ENCODE results near the gene RAF1. TPM values are rescaled to one million over a fixed set of nuclear protein-coding genes. Genes with fewer than 3 reads are reported as not detected.

RAF1 gene
- total RNA-seq, 1 experiment from 2014 or later = 91.4 TPM

DNA sequence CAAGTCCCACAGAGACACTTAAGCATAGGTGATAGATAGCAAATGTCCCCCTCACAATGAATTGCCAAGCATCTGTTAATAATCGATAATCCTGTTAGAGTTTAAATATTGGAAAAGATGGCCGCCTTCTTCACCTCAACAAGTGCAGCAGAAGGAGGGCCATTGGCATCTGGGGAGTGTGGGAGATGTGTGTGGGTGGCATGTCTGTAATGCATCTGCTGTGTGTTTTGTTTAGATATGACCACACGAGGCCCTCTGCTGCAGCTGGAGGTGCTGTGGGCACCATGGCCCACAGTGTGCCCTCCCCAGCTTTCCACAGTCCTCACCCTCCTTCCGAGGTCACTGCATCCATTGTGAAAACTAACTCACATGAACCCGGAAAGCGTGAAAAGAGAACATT lies 94.1 kb downstream of the RAF1 start:
- Histone ChIP-seq H3K27ac (no peak overlapping the region), H3K9me3 (replicated peaks) (no peaks in the 10 kb centered on the region), H3K4me3 (no peak overlapping the region), H3K4me1 (replicated peaks) (no peaks in the 10 kb centered on the region), H3K27me3 (replicated peaks) (no peaks in the 10 kb centered on the region), H3K36me3 (peaks cover 45% of the 10 kb centered on the region)
- no peak for DNase-seq (ENCODE audit: low read depth in 1 of 2, low spot score in 2 of 2)

DNA sequence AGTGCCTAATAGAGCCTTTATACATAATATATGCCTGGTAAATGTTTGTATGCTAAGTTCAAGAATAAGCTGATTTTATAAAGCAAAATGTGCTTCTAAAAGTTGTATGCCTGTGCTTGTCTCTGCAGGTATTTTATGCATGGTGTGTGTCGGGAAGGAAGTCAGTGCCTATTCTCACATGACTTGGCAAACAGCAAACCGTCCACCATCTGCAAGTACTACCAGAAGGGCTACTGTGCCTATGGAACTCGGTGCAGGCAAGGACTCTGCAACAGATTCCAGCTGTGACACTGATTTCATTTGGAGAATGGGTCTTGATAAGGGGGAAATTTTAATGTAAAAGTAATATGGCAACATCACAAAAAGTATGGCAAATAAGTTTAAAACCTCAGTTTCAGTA lies 95.2 kb downstream of the RAF1 start:
- Histone ChIP-seq H3K4me3 (no peak overlapping the region), H3K4me1 (replicated peaks) (no peaks in the 10 kb centered on the region), H3K36me3 (peaks cover 36% of the 10 kb centered on the region), H3K27me3 (replicated peaks) (no peaks in the 10 kb centered on the region), H3K27ac (no peak overlapping the region), H3K9me3 (replicated peaks) (no peaks in the 10 kb centered on the region)
- DNase-seq (ENCODE audit: low read depth in 1 of 2, low spot score in 2 of 2) = no peak

DNA sequence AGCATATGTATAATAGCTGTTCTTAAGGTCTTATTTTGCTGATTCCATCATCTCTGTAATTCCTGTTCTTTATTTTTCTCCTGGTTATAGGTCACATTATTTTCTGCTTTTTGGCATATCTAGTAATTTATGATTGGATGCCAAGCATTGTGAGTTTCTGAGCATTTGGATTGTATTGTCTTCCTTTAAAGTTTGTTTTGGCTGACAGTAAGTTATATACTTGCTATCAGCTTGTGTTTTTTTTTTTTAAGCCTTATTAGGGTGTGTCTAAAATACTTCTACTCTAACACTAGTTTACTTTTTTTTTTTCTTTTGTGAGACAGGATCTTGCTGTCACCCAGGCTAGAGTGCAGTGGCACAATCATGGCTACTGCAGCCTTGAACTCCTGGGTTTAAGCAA lies 96.9 kb downstream of the RAF1 start:
- H3K36me3 ChIP-seq = peaks cover 24% of the 10 kb centered on the region
- no peak overlapping the region for H3K4me3 ChIP-seq
- no peaks in the 10 kb centered on the region for H3K27me3 ChIP-seq (replicated peaks)
- no peaks in the 10 kb centered on the region for H3K9me3 ChIP-seq (replicated peaks)
- H3K4me1 ChIP-seq (replicated peaks) = peaks cover 8% of the 10 kb centered on the region
- DNase-seq (ENCODE audit: low read depth in 1 of 2, low spot score in 2 of 2) = no peak
- no peak overlapping the region for H3K27ac ChIP-seq

DNA sequence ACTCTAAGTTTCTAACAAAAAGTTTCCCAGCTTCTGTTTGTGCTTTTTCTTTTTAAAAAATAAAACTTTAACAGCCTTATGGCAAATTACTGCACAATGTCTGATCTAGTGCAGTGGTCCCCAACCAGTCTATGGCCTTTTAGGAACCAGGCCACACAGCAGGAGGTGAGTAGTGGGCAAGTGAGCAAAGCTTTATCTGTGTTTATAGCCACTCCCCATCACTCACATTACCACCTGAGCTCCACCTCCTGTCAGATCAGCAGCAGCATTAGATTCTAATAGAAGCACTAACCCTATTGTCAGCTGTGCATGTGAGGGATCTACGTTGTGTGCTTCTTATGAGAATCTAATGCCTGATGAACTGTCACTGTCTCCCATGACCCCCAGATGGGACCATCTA lies 101.5 kb downstream of the RAF1 start:
- peaks cover under 1% of the 10 kb centered on the region; the same call in 1 of the 2 replicates for H3K36me3 ChIP-seq
- H3K4me3 ChIP-seq = no peak overlapping the region
- H3K27ac ChIP-seq = no peak overlapping the region
- H3K9me3 ChIP-seq (replicated peaks) = no peaks in the 10 kb centered on the region
- H3K4me1 ChIP-seq (replicated peaks) = peaks cover 16% of the 10 kb centered on the region
- no peak for DNase-seq (ENCODE audit: low read depth in 1 of 2, low spot score in 2 of 2)
- no peaks in the 10 kb centered on the region for H3K27me3 ChIP-seq (replicated peaks)

DNA sequence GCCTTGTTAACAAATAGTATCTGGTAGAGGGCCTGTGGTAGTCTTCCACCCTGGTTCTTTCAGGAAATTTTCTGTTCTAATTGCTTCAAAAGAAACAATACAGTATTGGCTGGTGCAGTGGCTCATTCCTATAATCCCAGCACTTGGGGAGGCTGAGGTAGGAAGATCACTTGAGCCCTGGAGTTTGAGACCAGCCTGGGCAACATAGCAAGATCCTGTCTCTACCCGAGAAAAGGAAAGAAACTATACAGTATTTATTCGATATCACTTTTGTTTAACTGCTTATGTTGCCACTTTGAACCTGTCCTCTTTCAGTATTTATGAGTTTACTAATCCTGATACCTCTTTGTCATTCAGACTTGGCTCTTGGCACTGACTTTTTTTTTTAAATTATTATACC lies 102.5 kb downstream of the RAF1 start:
- H3K4me1 ChIP-seq (replicated peaks) = peaks cover 16% of the 10 kb centered on the region
- DNase-seq (ENCODE audit: low read depth in 1 of 2, low spot score in 2 of 2) = no peak
- no peaks in the 10 kb centered on the region for H3K27me3 ChIP-seq (replicated peaks)
- H3K27ac ChIP-seq = no peak overlapping the region
- H3K9me3 ChIP-seq (replicated peaks) = no peaks in the 10 kb centered on the region
- no peak overlapping the region for H3K4me3 ChIP-seq
- H3K36me3 ChIP-seq = peaks cover 5% of the 10 kb centered on the region

DNA sequence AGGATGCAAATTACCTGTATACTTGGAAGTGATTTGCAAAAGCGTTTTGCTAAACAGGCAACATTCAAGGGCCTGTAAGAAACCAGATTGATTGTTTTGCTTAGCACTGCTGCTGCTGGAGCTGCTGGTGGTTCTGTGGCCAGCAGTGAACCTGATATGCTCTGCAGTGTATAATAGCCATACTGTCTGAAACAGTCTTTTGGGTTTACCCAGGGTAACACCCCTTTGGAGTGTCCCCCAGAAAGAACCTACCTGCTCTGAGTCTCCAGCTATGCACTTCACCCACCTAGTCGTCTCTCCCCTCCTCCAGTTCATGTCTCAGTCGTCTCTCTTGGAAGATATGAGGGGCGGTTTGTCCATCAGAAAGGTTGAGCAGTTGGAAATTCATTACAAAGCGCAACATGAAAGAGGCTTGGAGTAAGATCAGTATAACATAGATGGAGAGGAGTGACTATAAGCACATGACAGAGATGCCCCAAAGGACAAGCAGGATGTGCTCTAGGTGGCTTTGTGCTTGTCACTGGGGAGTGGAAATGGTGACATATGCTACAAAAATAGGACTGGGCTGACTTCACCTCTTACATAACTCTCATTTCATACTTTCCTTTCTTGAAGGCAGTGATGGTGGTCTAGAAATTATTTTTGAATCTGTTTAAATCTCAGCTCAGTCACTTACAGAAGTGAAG lies 103.3 kb downstream of the RAF1 start:
- Histone ChIP-seq H3K27me3 (replicated peaks) (no peaks in the 10 kb centered on the region), H3K4me1 (replicated peaks) (peaks cover 20% of the 10 kb centered on the region), H3K9me3 (replicated peaks) (no peaks in the 10 kb centered on the region), H3K36me3 (peaks cover 5% of the 10 kb centered on the region), H3K27ac (no peak overlapping the region), H3K4me3 (no peak overlapping the region)
- DNase-seq (ENCODE audit: low read depth in 1 of 2, low spot score in 2 of 2) = no peak

DNA sequence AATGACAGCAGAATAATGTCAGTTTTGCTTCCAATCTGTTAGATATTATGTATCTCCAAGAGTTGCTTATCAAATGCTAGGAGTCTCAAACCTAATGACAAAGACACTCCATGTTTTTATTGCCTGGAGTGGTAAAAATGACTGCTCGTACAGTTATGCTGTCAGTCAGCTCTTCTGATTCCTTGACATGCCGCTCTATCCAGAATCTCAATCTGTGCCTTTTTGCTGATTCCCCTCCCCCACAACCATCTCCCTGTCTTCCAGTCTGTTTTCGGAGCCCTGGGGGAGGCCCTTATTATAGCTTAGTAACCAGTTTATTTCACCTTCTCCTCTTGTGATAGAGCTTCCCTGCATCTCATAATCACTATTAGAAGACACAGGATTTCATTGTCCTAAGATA lies 104.4 kb downstream of the RAF1 start:
- peaks cover 5% of the 10 kb centered on the region for H3K36me3 ChIP-seq
- H3K4me3 ChIP-seq = no peak overlapping the region
- H3K27me3 ChIP-seq (replicated peaks) = no peaks in the 10 kb centered on the region
- no peak for DNase-seq (ENCODE audit: low read depth in 1 of 2, low spot score in 2 of 2)
- no peaks in the 10 kb centered on the region for H3K9me3 ChIP-seq (replicated peaks)
- H3K4me1 ChIP-seq (replicated peaks) = peaks cover 21% of the 10 kb centered on the region
- H3K27ac ChIP-seq = no peak overlapping the region

DNA sequence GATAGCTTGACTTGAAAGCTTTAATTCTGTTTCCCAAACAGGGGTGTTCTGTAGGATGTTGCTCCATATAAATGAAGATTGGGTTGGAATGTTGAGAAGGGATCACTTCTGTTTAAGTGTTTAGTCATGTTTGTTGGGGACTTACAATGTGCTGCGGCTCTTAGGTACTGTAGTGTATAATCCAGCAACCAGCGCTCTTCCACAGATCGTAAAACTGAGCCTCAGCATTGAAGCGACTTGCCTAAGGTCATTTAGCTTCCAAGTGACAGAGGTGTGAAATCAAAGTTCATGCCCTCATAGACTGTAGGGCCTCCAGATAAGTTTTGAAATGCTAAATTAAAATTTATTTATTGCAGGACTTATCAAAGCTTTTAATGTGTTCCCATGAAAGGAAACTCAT lies 105.2 kb downstream of the RAF1 start:
- H3K4me3 ChIP-seq = no peak overlapping the region
- no peak for DNase-seq (ENCODE audit: low read depth in 1 of 2, low spot score in 2 of 2)
- H3K9me3 ChIP-seq (replicated peaks) = no peaks in the 10 kb centered on the region
- peaks cover 21% of the 10 kb centered on the region for H3K4me1 ChIP-seq (replicated peaks)
- H3K27me3 ChIP-seq (replicated peaks) = no peaks in the 10 kb centered on the region
- H3K27ac ChIP-seq = no peak overlapping the region
- H3K36me3 ChIP-seq = peaks cover 5% of the 10 kb centered on the region

DNA sequence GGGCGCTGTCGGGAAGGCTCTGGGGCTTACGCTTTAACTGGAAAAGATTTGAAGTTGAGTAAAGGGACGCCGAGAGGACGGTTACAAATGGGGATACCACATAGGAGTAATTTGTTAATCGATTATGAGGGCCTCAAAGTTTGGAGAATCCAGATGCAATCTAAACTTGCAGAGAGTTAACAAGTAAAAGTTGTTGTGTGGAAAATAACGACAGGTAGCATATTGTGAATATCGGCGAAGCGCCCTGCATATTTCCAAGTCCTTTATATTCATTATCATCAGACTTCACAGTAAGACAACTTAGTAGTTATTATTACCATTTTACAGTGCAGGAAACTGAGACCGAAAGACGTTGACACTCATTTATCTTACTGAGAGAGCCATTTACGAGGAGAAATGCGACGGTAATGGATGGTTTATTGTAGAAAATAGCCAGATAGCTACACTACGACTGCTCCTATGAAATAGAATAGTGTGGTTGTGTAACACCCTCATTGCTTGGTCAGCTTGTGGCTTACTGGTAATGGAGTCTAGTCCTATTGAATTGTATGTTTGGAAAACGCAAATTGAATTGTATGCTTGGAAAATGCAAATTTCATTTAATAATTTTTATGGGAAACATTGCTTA lies 106.3 kb downstream of the RAF1 start:
- H3K4me3 ChIP-seq = peak overlapping the region; percentile 81
- peaks cover 15% of the 10 kb centered on the region for H3K4me1 ChIP-seq (replicated peaks)
- DNase-seq (ENCODE audit: low read depth in 1 of 2, low spot score in 2 of 2) = peak in 1 of 2 experiments; percentile 11
- H3K9me3 ChIP-seq (replicated peaks) = no peaks in the 10 kb centered on the region
- peak overlapping the region; percentile 53 for H3K27ac ChIP-seq
- no peaks in the 10 kb centered on the region for H3K27me3 ChIP-seq (replicated peaks)
- peaks cover 5% of the 10 kb centered on the region for H3K36me3 ChIP-seq

DNA sequence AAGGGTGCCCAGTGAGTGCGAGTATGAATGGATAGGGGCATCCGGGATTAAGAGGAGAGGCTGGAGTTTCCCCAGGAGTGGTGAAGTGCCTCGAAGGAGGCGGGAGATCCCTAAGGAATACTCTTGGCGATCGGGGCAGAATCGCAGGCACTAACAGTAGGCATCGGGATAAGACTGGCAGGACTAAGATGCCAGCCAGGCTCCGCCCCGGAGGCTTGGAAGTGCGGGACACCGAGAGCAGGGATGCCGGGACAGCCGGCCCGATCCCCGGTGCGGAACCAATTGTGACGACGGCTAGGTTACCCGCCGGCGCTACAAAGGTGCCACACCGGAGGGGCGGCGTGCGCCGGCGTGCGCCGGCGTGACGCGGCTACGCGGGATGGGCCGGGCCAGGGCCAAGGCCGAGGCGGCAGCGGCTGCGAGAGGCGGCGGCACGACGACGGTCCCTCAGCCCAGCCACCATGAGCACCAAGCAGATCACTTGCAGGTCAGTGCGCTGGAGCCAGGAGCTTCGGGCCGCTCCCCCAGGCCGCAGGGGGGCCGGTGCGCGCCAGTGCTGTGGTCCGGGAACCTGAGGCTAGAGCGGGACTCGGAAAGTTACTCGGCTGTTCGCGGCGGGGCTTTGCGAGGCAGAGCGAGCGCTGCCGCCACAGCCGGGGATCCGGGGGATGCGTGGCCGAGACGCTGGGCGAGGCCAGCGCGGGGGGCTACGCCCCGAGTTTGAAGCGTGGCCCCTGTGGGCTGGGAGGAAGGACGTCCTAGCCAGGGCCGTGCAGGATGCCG lies 107.0 kb downstream of the RAF1 start, which contains the start of gene MKRN2:
MKRN2 (plus strand) TSS at position 398 of the 783 bp plus-strand sequence; CDS start at position 462, 64 bp downstream.
- peak; percentile 78 to 85 for DNase-seq (ENCODE audit: low read depth in 1 of 2, low spot score in 2 of 2)
- Histone ChIP-seq H3K27me3 (replicated peaks) (no peaks in the 10 kb centered on the region), H3K27ac (peak within 1 kb of the TSS; percentile 53), H3K4me1 (replicated peaks) (peaks cover 13% of the 10 kb centered on the region), H3K4me3 (peak within 1 kb of the TSS; percentile 81), H3K36me3 (peaks cover 5% of the 10 kb centered on the region), H3K9me3 (replicated peaks) (no peaks in the 10 kb centered on the region)

DNA sequence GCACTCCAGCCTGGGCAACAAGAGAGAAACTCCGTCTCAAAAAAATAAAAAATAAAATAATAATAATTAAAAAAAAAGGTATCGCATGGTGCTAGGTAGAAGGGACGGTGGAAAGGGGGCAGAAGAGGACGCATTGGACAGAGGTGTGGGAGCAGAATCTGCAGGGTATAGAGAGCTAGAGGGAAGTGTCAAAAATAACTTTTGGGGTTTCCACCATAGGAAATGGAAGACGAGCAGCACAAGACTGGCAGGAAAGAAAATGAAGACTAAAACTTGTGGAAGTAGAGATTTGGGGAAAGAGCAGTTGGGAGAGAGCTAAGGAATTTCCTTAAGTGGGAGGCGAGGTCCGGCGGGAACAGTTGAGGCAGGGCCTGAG lies 107.6 kb downstream of the RAF1 start:
- no peaks in the 10 kb centered on the region for H3K9me3 ChIP-seq (replicated peaks)

DNA sequence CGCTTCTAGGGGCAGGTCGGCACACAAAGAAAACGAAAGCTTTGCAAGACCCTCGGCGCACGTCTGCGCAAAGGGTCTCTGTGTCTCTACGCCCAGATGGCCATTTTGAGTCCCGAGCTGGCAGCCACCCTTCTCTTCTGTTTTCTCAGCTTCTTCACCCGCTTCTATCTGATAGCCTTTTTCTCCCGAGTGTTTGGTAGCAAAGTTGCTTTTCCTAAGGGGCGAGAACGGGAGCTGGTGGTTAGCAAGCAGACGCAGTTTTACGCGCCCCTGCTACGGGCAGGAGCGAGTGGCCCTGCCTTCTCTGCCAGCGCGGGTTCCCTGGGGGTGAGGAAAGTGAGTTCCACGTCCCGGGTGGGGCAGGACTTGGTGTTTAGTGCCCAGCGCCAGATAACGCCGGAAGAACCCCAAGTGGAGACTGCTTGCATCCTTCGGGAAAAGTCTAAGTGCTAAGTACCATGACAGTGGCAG lies 110.0 kb downstream of the RAF1 start:
- DNase-seq (ENCODE audit: low read depth in 1 of 2, low spot score in 2 of 2) = peak in 1 of 2 experiments; percentile 15
- Histone ChIP-seq H3K4me3 (peak overlapping the region; percentile 34), H3K4me1 (replicated peaks) (peaks cover 13% of the 10 kb centered on the region), H3K27ac (no peak overlapping the region), H3K36me3 (peaks cover 5% of the 10 kb centered on the region), H3K27me3 (replicated peaks) (no peaks in the 10 kb centered on the region), H3K9me3 (replicated peaks) (no peaks in the 10 kb centered on the region)

More for the DNA sequence above, 107.6 kb downstream of the RAF1 start:
- Histone ChIP-seq H3K4me1 (replicated peaks) (peaks cover 13% of the 10 kb centered on the region), H3K36me3 (peaks cover 5% of the 10 kb centered on the region), H3K27ac (0 out of 2 replicates have a peak overlapping the region, but pooled peaks have one; percentile 12), H3K27me3 (replicated peaks) (no peaks in the 10 kb centered on the region), H3K4me3 (peak overlapping the region; percentile 81)
- no peak for DNase-seq (ENCODE audit: low read depth in 1 of 2, low spot score in 2 of 2)

DNA sequence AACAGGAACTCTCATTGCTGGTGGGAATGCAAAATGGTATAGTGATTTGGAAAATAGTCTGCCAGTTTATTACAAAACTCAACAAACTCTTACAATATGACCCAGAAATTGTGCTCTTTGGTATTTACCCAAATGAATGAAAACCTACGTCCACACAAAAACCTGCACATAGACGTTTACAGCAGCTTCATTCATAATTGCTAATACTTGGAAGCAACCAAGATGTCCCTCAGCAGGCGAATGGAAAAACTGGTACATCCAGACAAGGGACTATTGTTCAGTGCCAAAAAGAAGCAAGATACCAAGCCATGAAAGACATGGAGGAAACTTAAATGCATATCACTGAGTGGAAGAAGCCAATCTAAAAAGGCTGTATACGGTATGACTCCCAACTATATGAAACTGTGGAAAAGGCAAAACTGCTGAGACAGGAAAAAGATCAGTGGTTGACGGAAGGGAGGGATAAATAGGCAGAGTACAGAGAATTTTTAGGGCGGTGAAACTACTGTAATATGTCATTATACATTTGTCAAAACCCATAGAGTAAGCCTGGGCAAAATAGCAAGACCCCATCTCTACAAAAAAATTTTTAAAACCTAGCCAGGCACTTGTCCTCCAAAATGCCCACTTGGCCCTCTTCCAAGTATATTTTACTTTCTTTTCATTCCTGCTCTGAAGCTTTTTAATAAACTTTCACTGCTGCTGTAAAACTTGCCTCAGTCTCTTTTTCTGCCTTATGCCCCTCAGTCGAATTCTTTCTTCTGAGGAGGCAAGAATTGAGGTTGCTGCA lies 113.8 kb downstream of the RAF1 start:
- Histone ChIP-seq H3K9me3 (replicated peaks) (no peaks in the 10 kb centered on the region), H3K4me3 (no peak overlapping the region), H3K4me1 (replicated peaks) (no peaks in the 10 kb centered on the region), H3K27me3 (replicated peaks) (no peaks in the 10 kb centered on the region), H3K36me3 (no peaks in the 10 kb centered on the region), H3K27ac (no peak overlapping the region)
- DNase-seq (ENCODE audit: low read depth in 1 of 2, low spot score in 2 of 2) = no peak
